K562 (cell line): ENCODE measurements around the gene ANO8. TPM values are rescaled to one million over a fixed set of nuclear protein-coding genes. Genes with fewer than 3 reads are reported as not detected.

Experiments used
- ARHGAP35 ChIP-seq: fragments of 450-650 bp; IDR thresholded peaks from 2 replicates; pipeline ENCODE4 v1.6.1; 2018; ENCODE audit not compliant: partially characterized antibody
- CBFB ChIP-seq: sonication (generic); formaldehyde crosslinking; IDR thresholded peaks from 2 replicates; pipeline ENCODE4 v1.4.0; 2020; ENCODE audit warnings: mild to moderate bottlenecking, missing genetic modification reagents
- CGGBP1 ChIP-seq: fragments of 250-450 bp; sonication (Bioruptor Pico); IDR thresholded peaks from 2 replicates; pipeline ENCODE4 v1.9.0; 2021; ENCODE audit warnings: mild to moderate bottlenecking
- CHCHD3 ChIP-seq: fragments of 250-450 bp; sonication (Bioruptor Pico); IDR thresholded peaks from 2 replicates; pipeline ENCODE4 v2.1.2; 2022; ENCODE audit warnings: mild to moderate bottlenecking
- E2F8 ChIP-seq: fragments of 450-650 bp; IDR thresholded peaks from 2 replicates; pipeline ENCODE4 v1.7.1; 2018; ENCODE audit warnings: mild to moderate bottlenecking, low read depth; ENCODE audit not compliant: partially characterized antibody
- ESRRA ChIP-seq: fragments of 450-650 bp; IDR thresholded peaks from 2 replicates; pipeline ENCODE4 v1.6.1; 2014; ENCODE audit warnings: low read depth, mild to moderate bottlenecking, moderate library complexity, borderline replicate concordance
- FOXK1 ChIP-seq: sonication (generic); formaldehyde crosslinking; IDR thresholded peaks from 2 replicates; pipeline ENCODE4 v1.8.0; 2022; ENCODE audit warnings: missing genetic modification reagents, mild to moderate bottlenecking, borderline replicate concordance
- KDM2B ChIP-seq: fragments of 250-450 bp; sonication (Bioruptor Pico); IDR thresholded peaks from 2 replicates; pipeline ENCODE4 v1.8.0; 2021; ENCODE audit warnings: mild to moderate bottlenecking, moderate library complexity
- NKRF ChIP-seq: fragments of 450-650 bp; IDR thresholded peaks from 2 replicates; pipeline ENCODE4 v1.6.1; 2016; ENCODE audit warnings: borderline replicate concordance
- NRF1 ChIP-seq, 2 experiments: fragments of 450-650 bp; IDR thresholded peaks in 1 of 2; conservative IDR thresholded peaks in 1 of 2; 2 replicates each; pipeline ENCODE4 v1.6.1; 2014; ENCODE audit warnings: mild to moderate bottlenecking in 2 of 2
- PHF20 ChIP-seq: fragments of 450-650 bp; IDR thresholded peaks from 2 replicates; pipeline ENCODE4 v1.6.1; 2018; ENCODE audit not compliant: partially characterized antibody
- PHF21A ChIP-seq: fragments of 450-650 bp; IDR thresholded peaks from 2 replicates; pipeline ENCODE4 v1.6.1; 2017; ENCODE audit warnings: low read depth, borderline replicate concordance
- PHF8 ChIP-seq: fragments of 200-600 bp; sonication (generic); IDR thresholded peaks from 2 replicates; pipeline ENCODE4 v1.6.1; 2012; ENCODE audit warnings: mixed run types, mild to moderate bottlenecking, inconsistent platforms, low read length, moderate library complexity, borderline replicate concordance
- PML ChIP-seq: IDR thresholded peaks from 2 replicates; pipeline ENCODE4 v1.6.1; 2012; ENCODE audit warnings: low read length, inconsistent platforms
- TCF15 ChIP-seq: fragments of 250-450 bp; sonication (Bioruptor Pico); IDR thresholded peaks from 2 replicates; pipeline ENCODE4 v1.8.0; 2022; ENCODE audit warnings: moderate library complexity, mild to moderate bottlenecking, inconsistent platforms
- ZFPM2 ChIP-seq: fragments of 250-450 bp; sonication (Bioruptor Pico); IDR thresholded peaks from 2 replicates; pipeline ENCODE4 v1.5.1; 2022; ENCODE audit warnings: mild to moderate bottlenecking
- ZFX ChIP-seq: sonication (generic); formaldehyde crosslinking; IDR thresholded peaks from 2 replicates; pipeline ENCODE4 v1.8.0; 2022; ENCODE audit warnings: mild to moderate bottlenecking, missing genetic modification reagents, moderate library complexity
- ZNF583 ChIP-seq: fragments of 250-450 bp; sonication (Bioruptor Pico); IDR thresholded peaks from 2 replicates; pipeline ENCODE4 v1.4.0; 2020
- polyA plus RNA-seq, 8 experiments: library from polyadenylated mRNA; depleted of rRNA in 4 of 8; stranded (reverse) in 5 of 8; unstranded in 3 of 8; fragments of >200 nt; fragmentation: Nextera tagmentation in 2 of 8; fragmentation: Illumina TruSeq in 1 of 8; extraction: Ambion mirVana in 2 of 8; extraction: Trizol in 1 of 8; gene quantifications; 2 replicates each; pipeline versions ENCODE4 v1.2.1 to v1.2.3, GENCODE V29; 2011 to 2014; ENCODE audit warnings: inconsistent platforms in 1 of 8, missing spikeins in 1 of 8
- total RNA-seq, 7 experiments: library from RNA; depleted of rRNA in 6 of 7; stranded (reverse); fragments of >200 nt in 6 of 7; fragmentation: Illumina TruSeq in 2 of 7; extraction: Trizol in 2 of 7; gene quantifications; 2 replicates each; pipeline versions ENCODE4 v1.2.1 to v1.2.3, GENCODE V29; 2011 to 2021; ENCODE audit warnings: low replicate concordance in 1 of 7

Gene ANO8
- total and polyA plus RNA-seq, 9 of the 15 experiments (the other 6 are each of a cell fraction or from before 2014, with no cell fraction given) = 0.07 to 7.6 (median 2.3) TPM; not detected in 1

GRCh38 chr19:17337675-17338432, 3.2 kb upstream of the ANO8 start (continued):
- TF ChIP-seq CGGBP1 (CRISPR knock-in tag) = 0 out of 2 replicates have a peak, but pooled peaks have one; percentile 1
- TF ChIP-seq CBFB (CRISPR knock-in tag) = peak; percentile 36; the same call in 1 of the 2 replicates
- 0 out of 2 replicates have a peak, but pooled peaks have one; percentile 17 for TF ChIP-seq PML
- TF ChIP-seq ZFPM2 = 0 out of 2 replicates have a peak, but pooled peaks have one; percentile 83
- TF ChIP-seq TCF15 (CRISPR knock-in tag) = no peak
- peak; percentile 73 for TF ChIP-seq ZNF583 (CRISPR knock-in tag)
- TF ChIP-seq KDM2B (CRISPR knock-in tag) = peak; percentile 24; the same call in 1 of the 2 replicates
- peak; percentile 81 for TF ChIP-seq ZFX (CRISPR knock-in tag)
- no peak for TF ChIP-seq E2F8
- 0 out of 2 replicates have a peak, but pooled peaks have one; percentile 21 for TF ChIP-seq NKRF
- TF ChIP-seq PHF20 = peak; percentile 16
- TF ChIP-seq FOXK1 = no peak
- no peak for TF ChIP-seq CHCHD3 (CRISPR knock-in tag)
- TF ChIP-seq PHF21A = 0 out of 2 replicates have a peak, but pooled peaks have one; percentile 5
- peak; percentile 15 for TF ChIP-seq ARHGAP35
- TF ChIP-seq PHF8 = peak; percentile 2
- TF ChIP-seq NRF1 (conservative IDR thresholded peaks at IDR 0.05 in 1 of 2, IDR thresholded peaks at IDR 0.05 in 1 of 2) = peak; percentile 85 to 87
- TF ChIP-seq ESRRA = 0 out of 2 replicates have a peak, but pooled peaks have one; percentile 9
